ENCODE measurements around the gene SH3BP5L.
"Not testable (repeated sequence)": the region's sequence is repeated elsewhere in the genome, so short reads cannot be mapped to it uniquely, and the experiment has no call there.

The SH3BP5L gene

DNA sequence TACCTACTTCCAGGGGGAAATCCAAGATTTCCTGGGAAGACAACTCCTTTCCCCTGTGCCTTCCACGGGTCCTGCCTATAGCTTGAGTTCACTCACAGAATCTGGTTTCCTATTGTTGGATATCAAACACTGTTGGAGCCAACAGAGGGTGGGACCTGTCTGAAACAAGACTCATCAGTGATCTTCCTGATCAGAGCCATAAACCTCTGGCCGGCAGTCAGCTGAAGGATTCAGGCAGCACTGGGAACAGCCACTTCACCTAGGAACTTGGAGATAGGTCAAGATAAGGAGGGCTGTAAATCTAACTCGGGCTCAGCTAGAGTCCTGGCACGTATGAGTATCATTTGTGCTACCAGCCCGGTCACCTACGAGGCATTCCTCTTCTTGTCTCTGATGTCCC is 23.3 kb downstream of the SH3BP5L start:
- TF ChIP-seq, protein P1, sequence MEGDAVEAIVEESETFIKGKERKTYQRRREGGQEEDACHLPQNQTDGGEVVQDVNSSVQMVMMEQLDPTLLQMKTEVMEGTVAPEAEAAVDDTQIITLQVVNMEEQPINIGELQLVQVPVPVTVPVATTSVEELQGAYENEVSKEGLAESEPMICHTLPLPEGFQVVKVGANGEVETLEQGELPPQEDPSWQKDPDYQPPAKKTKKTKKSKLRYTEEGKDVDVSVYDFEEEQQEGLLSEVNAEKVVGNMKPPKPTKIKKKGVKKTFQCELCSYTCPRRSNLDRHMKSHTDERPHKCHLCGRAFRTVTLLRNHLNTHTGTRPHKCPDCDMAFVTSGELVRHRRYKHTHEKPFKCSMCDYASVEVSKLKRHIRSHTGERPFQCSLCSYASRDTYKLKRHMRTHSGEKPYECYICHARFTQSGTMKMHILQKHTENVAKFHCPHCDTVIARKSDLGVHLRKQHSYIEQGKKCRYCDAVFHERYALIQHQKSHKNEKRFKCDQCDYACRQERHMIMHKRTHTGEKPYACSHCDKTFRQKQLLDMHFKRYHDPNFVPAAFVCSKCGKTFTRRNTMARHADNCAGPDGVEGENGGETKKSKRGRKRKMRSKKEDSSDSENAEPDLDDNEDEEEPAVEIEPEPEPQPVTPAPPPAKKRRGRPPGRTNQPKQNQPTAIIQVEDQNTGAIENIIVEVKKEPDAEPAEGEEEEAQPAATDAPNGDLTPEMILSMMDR (IDR thresholded peaks at IDR 0.05; ENCODE audit: borderline replicate concordance, insufficient read depth, low read depth, low read length), result no peak
- H3K4me3 ChIP-seq (ENCODE audit: low read depth, low read length), result no peak overlapping the region

- TF ChIP-seq, protein P1 (IDR thresholded peaks at IDR 0.05; ENCODE audit: borderline replicate concordance, insufficient read depth, low read depth, low read length), result no peak
- no peak overlapping the region for H3K4me3 ChIP-seq (ENCODE audit: low read depth, low read length)
Measured at GRCh38 chr1:248800459-248800858, 25.3 kb downstream of the SH3BP5L start.

DNA sequence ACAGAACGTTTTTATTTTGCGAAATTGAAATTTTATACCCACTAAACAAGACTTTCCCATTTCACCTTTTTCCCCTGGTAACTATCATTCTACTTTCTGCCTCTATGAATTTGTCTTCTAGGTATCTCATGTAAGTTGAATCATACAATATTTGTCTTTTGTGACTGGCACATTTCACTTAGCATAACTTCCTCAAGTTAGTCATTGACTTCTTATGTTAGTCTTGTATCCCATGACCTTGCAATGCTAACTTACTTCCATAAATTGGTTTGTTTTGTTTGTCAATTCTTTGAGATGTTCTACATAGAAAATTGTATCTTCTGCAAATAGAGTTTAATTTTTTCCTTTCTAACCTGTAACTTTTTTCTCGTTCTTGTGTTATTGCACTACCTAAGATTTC is 26.9 kb downstream of the SH3BP5L start:
- no peak overlapping the region for H3K4me3 ChIP-seq (ENCODE audit: low read depth, low read length)
- TF ChIP-seq, protein P1 (IDR thresholded peaks at IDR 0.05; ENCODE audit: borderline replicate concordance, insufficient read depth, low read depth, low read length), result no peak

- H3K4me3 ChIP-seq (ENCODE audit: low read depth, low read length), result not testable (repeated sequence)
Measured at GRCh38 chr1:248794663-248795062, 31.1 kb downstream of the SH3BP5L start.

GRCh38 chr1:248793592-248793991 is 32.1 kb downstream of the SH3BP5L start:
- no peak overlapping the region for H3K4me3 ChIP-seq (ENCODE audit: low read depth, low read length)
- TF ChIP-seq, protein P1 (IDR thresholded peaks at IDR 0.05; ENCODE audit: borderline replicate concordance, insufficient read depth, low read depth, low read length), result no peak

DNA sequence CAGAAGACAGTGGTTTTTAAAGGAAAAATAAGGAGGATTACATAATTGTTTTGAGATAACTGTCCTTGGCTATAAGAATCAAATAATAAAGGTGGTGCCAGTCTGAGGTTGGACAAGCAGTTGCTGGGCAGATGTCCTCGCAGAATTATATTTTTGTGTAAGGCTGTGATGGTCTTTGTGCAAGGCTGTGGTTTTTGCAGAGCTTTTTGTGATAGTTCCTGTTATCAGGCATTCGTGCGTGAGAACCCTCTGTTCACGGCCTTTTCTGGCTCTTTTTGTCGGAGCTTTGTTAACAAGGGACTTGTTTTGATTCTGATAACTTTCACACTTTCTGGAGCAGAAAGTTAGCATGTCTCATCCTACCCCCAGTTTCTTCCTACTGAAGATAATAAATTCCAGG is 33.4 kb downstream of the SH3BP5L start:
- no peak overlapping the region for H3K4me3 ChIP-seq (ENCODE audit: low read depth, low read length)
- TF ChIP-seq, protein P1 (IDR thresholded peaks at IDR 0.05; ENCODE audit: borderline replicate concordance, insufficient read depth, low read depth, low read length), result no peak

- H3K4me3 ChIP-seq (ENCODE audit: low read depth, low read length), result no peak overlapping the region
- TF ChIP-seq, protein P1 (IDR thresholded peaks at IDR 0.05; ENCODE audit: borderline replicate concordance, insufficient read depth, low read depth, low read length), result no peak
Measured at GRCh38 chr1:248791010-248791409, 34.7 kb downstream of the SH3BP5L start.

GRCh38 chr1:248790456-248790855 is 35.3 kb downstream of the SH3BP5L start:
- no peak overlapping the region for H3K4me3 ChIP-seq (ENCODE audit: low read depth, low read length)
- TF ChIP-seq, protein P1 (IDR thresholded peaks at IDR 0.05; ENCODE audit: borderline replicate concordance, insufficient read depth, low read depth, low read length), result no peak

DNA sequence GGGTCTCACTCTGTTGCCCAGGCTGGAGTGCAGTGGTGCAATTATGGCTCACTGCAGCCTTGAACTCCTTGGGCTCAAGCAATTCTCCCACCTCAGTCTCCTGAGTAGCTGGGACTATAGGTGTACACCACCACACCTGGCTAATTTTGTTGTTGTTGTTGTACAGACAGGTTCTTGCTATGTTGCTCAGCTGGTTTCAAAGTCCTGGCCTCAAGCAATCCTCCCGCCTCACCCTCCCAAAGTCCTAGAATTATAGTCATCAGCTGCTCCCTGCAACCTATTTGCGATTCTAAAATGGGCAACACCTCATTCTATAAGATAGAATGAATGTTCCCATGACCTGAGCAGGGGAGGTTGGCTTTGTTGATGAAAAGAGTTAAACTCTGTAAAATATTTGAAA is 36.4 kb downstream of the SH3BP5L start:
- not testable (repeated sequence) for H3K4me3 ChIP-seq (ENCODE audit: low read depth, low read length)

Measured in GM12875 (cell line).